Measurements from ENCODE around the gene FANCD2. TPM values are rescaled to one million over a fixed set of nuclear protein-coding genes. Genes with fewer than 3 reads are reported as not detected.
"Not testable (repeated sequence)": the region's sequence is repeated elsewhere in the genome, so short reads cannot be mapped to it uniquely, and the experiment has no call there.

Gene FANCD2
- total RNA-seq, 1 donor, result 6.2 TPM

- no peak overlapping the region for H3K27ac ChIP-seq (ENCODE audit: low read depth, low read length)
- no peak overlapping the region for H2AFZ ChIP-seq (ENCODE audit: low read length)
- H3K4me3 ChIP-seq (ENCODE audit: insufficient read depth, low read length), result no peak overlapping the region
- no peak for TF ChIP-seq CTCF (IDR thresholded peaks at IDR 0.05; ENCODE audit: extremely low read depth, low read depth, low read length)
- H3K4me1 ChIP-seq (ENCODE audit: insufficient read depth, low read length), result peaks cover 37% of the 10 kb centered on the region
- no peaks in the 10 kb centered on the region for H3K27me3 ChIP-seq (ENCODE audit: insufficient read depth, low read length)
- H3K36me3 ChIP-seq (ENCODE audit: insufficient read depth, low read length), result peaks cover 2% of the 10 kb centered on the region
- no peak for DNase-seq (ENCODE audit: insufficient read length, low spot score, missing footprints)
- H4K20me1 ChIP-seq (ENCODE audit: insufficient read depth, low read length), result no peaks in the 10 kb centered on the region
- H3K9me3 ChIP-seq (ENCODE audit: low read depth, low read length), result no peaks in the 10 kb centered on the region
- H3K79me2 ChIP-seq (ENCODE audit: insufficient read depth, low read length), result no peaks in the 10 kb centered on the region
- no peak overlapping the region for H3K4me2 ChIP-seq (ENCODE audit: insufficient read depth, low read length)
These were observed 19.5 kb upstream of the FANCD2 start for GRCh38 chr3:10006762-10007090.

GRCh38 chr3:10007126-10007782 is 19.0 kb upstream of the FANCD2 start:
- no peak for TF ChIP-seq CTCF (IDR thresholded peaks at IDR 0.05; ENCODE audit: extremely low read depth, low read depth, low read length)
- H3K9me3 ChIP-seq (ENCODE audit: low read depth, low read length), result no peaks in the 10 kb centered on the region
- peak; percentile 29 for DNase-seq (ENCODE audit: insufficient read length, low spot score, missing footprints)

GRCh38 chr3:10008216-10008587 is 18.0 kb upstream of the FANCD2 start:
- not testable (repeated sequence) for H3K9me3 ChIP-seq (ENCODE audit: low read depth, low read length); H3K4me2 ChIP-seq (ENCODE audit: insufficient read depth, low read length); H4K20me1 ChIP-seq (ENCODE audit: insufficient read depth, low read length); H3K27ac ChIP-seq (ENCODE audit: low read depth, low read length); DNase-seq (ENCODE audit: insufficient read length, low spot score, missing footprints); H2AFZ ChIP-seq (ENCODE audit: low read length); H3K4me3 ChIP-seq (ENCODE audit: insufficient read depth, low read length); H3K79me2 ChIP-seq (ENCODE audit: insufficient read depth, low read length); H3K27me3 ChIP-seq (ENCODE audit: insufficient read depth, low read length); H3K36me3 ChIP-seq (ENCODE audit: insufficient read depth, low read length)
- peaks cover 39% of the 10 kb centered on the region for H3K4me1 ChIP-seq (ENCODE audit: insufficient read depth, low read length)

More at GRCh38 chr3:10007126-10007782, 19.0 kb upstream of the FANCD2 start:
- Histone ChIP-seq H3K4me3 (ENCODE audit: insufficient read depth, low read length) (no peak overlapping the region), H2AFZ (ENCODE audit: low read length) (no peak overlapping the region), H3K27ac (ENCODE audit: low read depth, low read length) (no peak overlapping the region), H3K4me2 (ENCODE audit: insufficient read depth, low read length) (no peak overlapping the region), H3K27me3 (ENCODE audit: insufficient read depth, low read length) (no peaks in the 10 kb centered on the region), H3K79me2 (ENCODE audit: insufficient read depth, low read length) (no peaks in the 10 kb centered on the region), H3K4me1 (ENCODE audit: insufficient read depth, low read length) (peaks cover 39% of the 10 kb centered on the region), H4K20me1 (ENCODE audit: insufficient read depth, low read length) (no peaks in the 10 kb centered on the region), H3K36me3 (ENCODE audit: insufficient read depth, low read length) (peaks cover 2% of the 10 kb centered on the region)

GRCh38 chr3:10008588-10009344 is 17.5 kb upstream of the FANCD2 start:
- peak overlapping the region; percentile 88 for H3K4me2 ChIP-seq (ENCODE audit: insufficient read depth, low read length)
- no peaks in the 10 kb centered on the region for H3K27me3 ChIP-seq (ENCODE audit: insufficient read depth, low read length)
- H2AFZ ChIP-seq (ENCODE audit: low read length), result peak overlapping the region; percentile 91
- peak overlapping the region; percentile 51 for H3K27ac ChIP-seq (ENCODE audit: low read depth, low read length)
- H4K20me1 ChIP-seq (ENCODE audit: insufficient read depth, low read length), result no peaks in the 10 kb centered on the region
- H3K36me3 ChIP-seq (ENCODE audit: insufficient read depth, low read length), result no peaks in the 10 kb centered on the region
- no peaks in the 10 kb centered on the region for H3K9me3 ChIP-seq (ENCODE audit: low read depth, low read length)
- H3K4me3 ChIP-seq (ENCODE audit: insufficient read depth, low read length), result peak overlapping the region; percentile 72
- no peaks in the 10 kb centered on the region for H3K79me2 ChIP-seq (ENCODE audit: insufficient read depth, low read length)
- no peak for TF ChIP-seq CTCF (IDR thresholded peaks at IDR 0.05; ENCODE audit: extremely low read depth, low read depth, low read length)
- DNase-seq (ENCODE audit: insufficient read length, low spot score, missing footprints), result peak; percentile 93
- peaks cover 39% of the 10 kb centered on the region for H3K4me1 ChIP-seq (ENCODE audit: insufficient read depth, low read length)
